HepG2 (cell line): Measurements from ENCODE around the gene ZNF629. TPM values are rescaled to one million over a fixed set of nuclear protein-coding genes. Genes with fewer than 3 reads are reported as not detected.

Experiments
- GATA4 ChIP-seq: sonication (generic); IDR thresholded peaks from 2 replicates; pipeline ENCODE4 v1.6.1; 2016; ENCODE audit warnings: antibody characterized with exemption, low read depth, borderline replicate concordance
- GLMP ChIP-seq: sonication (generic); formaldehyde crosslinking; IDR thresholded peaks from 2 replicates; pipeline ENCODE4 v1.9.0; 2021; ENCODE audit warnings: missing genetic modification reagents, mild to moderate bottlenecking, borderline replicate concordance
- HMGXB4 ChIP-seq, 2 experiments: sonication (generic) in 1 of 2; formaldehyde crosslinking in 1 of 2; IDR thresholded peaks; 2 replicates each; pipeline versions ENCODE4 v1.4.0 to v1.6.1; 2018 to 2020; ENCODE audit warnings: missing genetic modification reagents in 2 of 2, borderline replicate concordance in 1 of 2, low read depth in 1 of 2, mild to moderate bottlenecking in 1 of 2, missing biosample characterization in 1 of 2
- ISX ChIP-seq: sonication (generic); formaldehyde crosslinking; conservative IDR thresholded peaks from 2 replicates; pipeline ENCODE4 v1.5.0; 2020; ENCODE audit warnings: missing genetic modification reagents
- KIAA2018 ChIP-seq: sonication (generic); formaldehyde crosslinking; IDR thresholded peaks from 2 replicates; pipeline ENCODE4 v1.5.0; 2020; ENCODE audit warnings: mild to moderate bottlenecking, missing genetic modification reagents, borderline replicate concordance
- MAFK ChIP-seq, 2 experiments: IDR thresholded peaks in 1 of 2; conservative IDR thresholded peaks in 1 of 2; 2 replicates each; pipeline ENCODE4 v1.6.1; 2011; ENCODE audit warnings: improper control_type of control experiment in 2 of 2, low read length in 2 of 2
- PAF1 ChIP-seq: IDR thresholded peaks from 2 replicates; pipeline ENCODE4 v1.6.1; 2016; ENCODE audit warnings: missing genetic modification reagents, missing compliant biosample characterization
- RCOR2 ChIP-seq: IDR thresholded peaks from 2 replicates; pipeline ENCODE4 v1.6.1; 2016; ENCODE audit warnings: missing biosample characterization, missing genetic modification reagents
- REST ChIP-seq, 2 experiments: IDR thresholded peaks; 2 replicates each; pipeline ENCODE4 v1.6.1; 2011 to 2012; ENCODE audit warnings: low read length in 2 of 2, borderline replicate concordance in 1 of 2, low read depth in 1 of 2, mild to moderate bottlenecking in 1 of 2, moderate library complexity in 1 of 2
- RFXAP ChIP-seq: sonication (generic); formaldehyde crosslinking; IDR thresholded peaks from 2 replicates; pipeline ENCODE4 v1.4.0; 2020; ENCODE audit warnings: missing genetic modification reagents, borderline replicate concordance
- TFDP2 ChIP-seq: sonication (generic); formaldehyde crosslinking; IDR thresholded peaks from 2 replicates; pipeline ENCODE4 v1.4.0; 2020; ENCODE audit warnings: missing genetic modification reagents
- ZNF180 ChIP-seq: sonication (generic); formaldehyde crosslinking; IDR thresholded peaks from 2 replicates; pipeline ENCODE4 v1.4.0; 2020; ENCODE audit warnings: low read depth, missing genetic modification reagents, borderline replicate concordance
- ZNF629 ChIP-seq: sonication (generic); formaldehyde crosslinking; conservative IDR thresholded peaks from 2 replicates; pipeline ENCODE4 v1.5.0; 2020; ENCODE audit warnings: missing genetic modification reagents
- polyA plus RNA-seq, 8 experiments: library from polyadenylated mRNA; depleted of rRNA in 3 of 8; stranded (reverse) in 7 of 8; unstranded in 1 of 8; fragments of >200 nt; fragmentation: Illumina TruSeq in 4 of 8; extraction: Trizol in 4 of 8; gene quantifications; 2 replicates each; pipeline versions ENCODE4 v1.2.1 to v1.2.3, GENCODE V29; 2011 to 2016; ENCODE audit warnings: low read depth in 4 of 8, missing spikeins in 1 of 8, mixed read lengths in 1 of 8; ENCODE audit not compliant: insufficient read depth in 1 of 8
- total RNA-seq, 5 experiments: library from RNA; depleted of rRNA; stranded (reverse); fragments of >200 nt; fragmentation: Illumina TruSeq; extraction: Trizol; gene quantifications; 2 replicates each; pipeline ENCODE4 v1.2.3, GENCODE V29; 2016; ENCODE audit warnings: low read depth in 1 of 5

Gene ZNF629
- total and polyA plus RNA-seq, 2 of the 13 experiments (the other 11 are each of a cell fraction or from before 2014, with no cell fraction given): 6.1 to 16.5 TPM

- TF ChIP-seq REST (IDR thresholded peaks at IDR 0.05; ENCODE audit: borderline replicate concordance in 1 of 2, low read depth in 1 of 2, low read length in 2 of 2) (no peak), ZNF180 (CRISPR knock-in tag) (no peak), ZNF629 (peak; percentile 65; the same call in 1 of the 2 replicates), GATA4 (no peak), GLMP (CRISPR knock-in tag) (no peak), HMGXB4 (CRISPR knock-in tag; IDR thresholded peaks at IDR 0.05; ENCODE audit: borderline replicate concordance in 1 of 2, low read depth in 1 of 2) (no peak), KIAA2018 (no peak), MAFK (conservative IDR thresholded peaks at IDR 0.05 in 1 of 2, IDR thresholded peaks at IDR 0.05 in 1 of 2; ENCODE audit: low read length in 2 of 2) (no peak), PAF1 (CRISPR knock-in tag) (no peak), RFXAP (CRISPR knock-in tag) (no peak), TFDP2 (no peak), RCOR2 (CRISPR knock-in tag) (peak; percentile 81; the same call in 1 of the 2 replicates), ISX (CRISPR knock-in tag) (no peak)
These were observed 41.9 kb downstream of the ZNF629 start (continued) for GRCh38 chr16:30745082-30745481.
